T-cell (primary cell): Measurements from ENCODE around the gene RPGRIP1. TPM values are rescaled to one million over a fixed set of nuclear protein-coding genes. Genes with fewer than 3 reads are reported as not detected.

Source experiments
- ATAC-seq, 4 experiments: fragments of 200-7000 bp in 3 of 4; fragments of 150-1000 bp in 1 of 4; cut with Tn5 transposase; replicated peaks in 1 of 4; 1 replicate in 3 of 4; 2 replicates in 1 of 4; pipeline ENCODE4 v1.10.0; 2021; ENCODE audit warnings: moderate library complexity in 3 of 4, mild to moderate bottlenecking in 2 of 4, moderate number of reproducible peaks in 1 of 4
- CTCF ChIA-PET, 2 donors: fragments of 300-600 bp; sonication (Branson Sonifier 250); formaldehyde crosslinking; loops; one replicate each; lab custom pipeline; 2022; ENCODE audit warnings: antibody characterized with exemption in 2 of 2; lab: Charles Lee
- POLR2A ChIA-PET, 2 donors: fragments of 300-600 bp; sonication (Branson Sonifier 250); formaldehyde crosslinking; loops; one replicate each; lab custom pipeline; 2022; ENCODE audit warnings: antibody characterized with exemption in 2 of 2; lab: Charles Lee
- DNase-seq, 35 experiments: peaks; one replicate each; pipeline versions ENCODE4 v3.0.0 to v3.0.0-alpha.2; 2013 to 2023
- H3K27ac ChIP-seq: one replicate; pipeline ENCODE4 v1.5.1; 2013; ENCODE audit warnings: low read length
- H3K27me3 ChIP-seq, 2 experiments: replicated peaks in 1 of 2; 1 replicate in 1 of 2; 2 replicates in 1 of 2; pipeline versions ENCODE4 v1.6.1 to v1.7.0; 2013; ENCODE audit warnings: low read length in 1 of 2, mixed read lengths in 1 of 2; ENCODE audit not compliant: control insufficient read depth in 2 of 2, insufficient read depth in 2 of 2; ENCODE audit errors: extremely low read depth in 1 of 2
- H3K36me3 ChIP-seq, 2 donors: 1 replicate in 1 of 2; 2 replicates in 1 of 2; pipeline versions ENCODE4 v1.6.1 to v1.7.0; 2013; ENCODE audit warnings: low read length in 1 of 2; ENCODE audit not compliant: control insufficient read depth in 2 of 2, insufficient read depth in 1 of 2; ENCODE audit errors: extremely low read depth in 1 of 2
- H3K4me1 ChIP-seq, 2 experiments: 1 replicate in 1 of 2; 2 replicates in 1 of 2; pipeline versions ENCODE4 v1.6.1 to v1.7.0; 2013; ENCODE audit warnings: low read length in 2 of 2, mixed read lengths in 1 of 2; ENCODE audit not compliant: insufficient read depth in 2 of 2, control insufficient read depth in 1 of 2; ENCODE audit errors: extremely low read depth in 1 of 2
- H3K4me3 ChIP-seq, 2 donors: 1 replicate in 1 of 2; 2 replicates in 1 of 2; pipeline versions ENCODE4 v1.5.1 to v1.7.0; 2013; ENCODE audit warnings: mild to moderate bottlenecking in 2 of 2, low read length in 1 of 2, moderate library complexity in 1 of 2; ENCODE audit not compliant: control insufficient read depth in 1 of 2; ENCODE audit errors: extremely low read depth in 1 of 2
- H3K9me3 ChIP-seq: 2 replicates; pipeline ENCODE4 v1.7.0; 2013
- H3K27ac Mint-ChIP-seq, 2 donors: one replicate each; pipeline ENCODE4 v1.8.0; 2020 to 2021; ENCODE audit warnings: mild to moderate bottlenecking in 2 of 2, mixed read lengths in 2 of 2
- H3K27me3 Mint-ChIP-seq, 2 donors: one replicate each; pipeline ENCODE4 v1.8.0; 2021 to 2022; ENCODE audit warnings: mixed read lengths in 2 of 2
- H3K36me3 Mint-ChIP-seq: one replicate; pipeline ENCODE4 v1.8.0; 2021; ENCODE audit warnings: mixed read lengths
- H3K4me1 Mint-ChIP-seq, 3 donors: one replicate each; pipeline ENCODE4 v1.8.0; 2020 to 2022; ENCODE audit warnings: mixed read lengths in 3 of 3, mild to moderate bottlenecking in 1 of 3
- H3K4me3 Mint-ChIP-seq, 3 donors: one replicate each; pipeline ENCODE4 v1.8.0; 2020 to 2022; ENCODE audit warnings: mild to moderate bottlenecking in 3 of 3, mixed read lengths in 3 of 3, moderate library complexity in 3 of 3
- H3K9me3 Mint-ChIP-seq, 3 donors: one replicate each; pipeline ENCODE4 v1.8.0; 2020 to 2022; ENCODE audit warnings: mixed read lengths in 3 of 3
- WGBS: methylation state at CpG from one replicate; pipeline ENCODE4 v1.1.5; 2013; ENCODE audit warnings: missing lambda C conversion rate; ENCODE audit not compliant: insufficient coverage; 5-methylcytosine and 5-hydroxymethylcytosine counted together
- total RNA-seq, 35 experiments: library from RNA in 6 of 35; stranded (reverse) in 6 of 35; fragments of 120-200 nt in 1 of 35; gene quantifications; one replicate each; pipeline versions ENCODE4 v1.2.1 to v1.2.4 and lab custom pipeline; 2013 to 2026

RPGRIP1 gene
- total RNA-seq, 5 donors from 2014 or later (not counting 1 experiment from before 2014, with no cell fraction given), result 0.16 to 0.76 TPM; not detected in 3

DNA sequence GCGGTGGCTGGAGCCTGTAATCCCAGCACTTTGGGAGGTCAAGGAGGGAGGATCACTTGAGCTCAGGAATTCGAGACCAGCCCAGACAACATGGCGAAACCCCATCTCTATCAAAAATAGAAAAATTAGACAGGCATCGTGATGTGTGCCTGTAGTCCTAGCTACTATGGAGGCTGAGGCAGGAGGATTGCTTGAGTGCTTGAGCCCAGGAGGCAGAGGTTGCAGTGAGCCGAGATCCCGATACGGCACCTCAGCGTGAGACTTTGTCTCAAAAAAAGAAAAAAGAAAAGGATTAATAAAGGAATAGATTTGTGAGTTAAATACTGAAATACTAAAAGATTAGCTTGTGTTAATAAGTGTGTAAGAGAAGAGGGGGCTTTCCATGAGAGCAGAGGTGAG is 29.4 kb downstream of the RPGRIP1 start:
- Histone ChIP-seq H3K36me3 (no peaks in the 10 kb centered on the region), H3K4me1 (peaks cover 8 to 12% of the 10 kb centered on the region in 2 experiments), H3K27me3 (peaks cover 0 to 13% of the 10 kb centered on the region in 2 experiments), H3K4me3 (peak overlapping the region; percentile 42 to 43), H3K27ac (peak overlapping the region; percentile 63), H3K9me3 (no peaks in the 10 kb centered on the region)
- Mint-ChIP-seq H3K9me3 (no peaks in the 10 kb centered on the region), H3K27me3 (peaks cover 0 to 3% of the 10 kb centered on the region in 2 donors), H3K27ac (peak overlapping the region; percentile 84 to 87), H3K4me1 (peaks cover 17 to 24% (median 21%) of the 10 kb centered on the region in 3 donors), H3K36me3 (no peaks in the 10 kb centered on the region), H3K4me3 (peak overlapping the region; percentile 75 to 84 (median 80))
- WGBS, result 96% methylated on average over 4 of the region's 8 CpGs
- CTCF ChIA-PET, result interaction anchor here (0.6 to 0.9 kb wide), 2 partner anchors 10 to 44 kb away, joined by 3 read pairs; no protein-coding TSS in a partner anchor
- ATAC-seq (no peak), DNase-seq (no peak)
- POLR2A ChIA-PET, result no interaction called here

GRCh38 chr14:21309956-21310355 is 30.1 kb downstream of the RPGRIP1 start:
- Histone ChIP-seq H3K4me3 (no peak overlapping the region), H3K9me3 (no peaks in the 10 kb centered on the region), H3K4me1 (peaks cover 8 to 12% of the 10 kb centered on the region in 2 experiments), H3K27ac (no peak overlapping the region), H3K36me3 (no peaks in the 10 kb centered on the region), H3K27me3 (peaks cover 0 to 19% of the 10 kb centered on the region in 2 experiments)
- Mint-ChIP-seq H3K27me3 (peaks cover 0 to 3% of the 10 kb centered on the region in 2 donors), H3K27ac (no peak overlapping the region), H3K36me3 (no peaks in the 10 kb centered on the region), H3K4me1 (peaks cover 17 to 24% (median 21%) of the 10 kb centered on the region in 3 donors), H3K9me3 (no peaks in the 10 kb centered on the region), H3K4me3 (no peak overlapping the region)
- no peak for DNase-seq
- POLR2A ChIA-PET, result no interaction called here
- CTCF ChIA-PET, result interaction anchor here in 1 of 2 donors (0.9 kb wide), 1 partner anchor 188 kb away, joined by 3 read pairs; no protein-coding TSS in a partner anchor
- ATAC-seq, result no peak
- WGBS, result no CpG with 5 or more reads among the region's 3 CpGs

DNA sequence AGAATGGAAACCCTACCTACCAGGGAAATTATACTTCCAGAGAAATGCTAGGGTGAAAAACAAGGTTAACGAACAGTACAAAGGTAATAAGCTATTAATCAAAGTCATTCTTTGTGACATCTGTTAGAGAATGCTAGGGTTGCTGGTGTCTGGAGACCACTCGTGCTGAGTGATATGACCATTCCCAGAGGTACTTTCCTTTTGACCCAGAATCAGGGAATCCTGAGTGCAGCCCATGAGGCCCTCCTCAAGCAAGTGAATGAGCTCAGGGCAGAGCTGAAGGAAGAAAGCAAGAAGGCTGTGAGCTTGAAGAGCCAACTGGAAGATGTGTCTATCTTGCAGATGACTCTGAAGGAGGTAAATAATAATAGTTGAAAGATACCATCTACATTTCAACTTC is 31.7 kb downstream of the RPGRIP1 start:
- Mint-ChIP-seq H3K4me1 (peaks cover 17 to 24% (median 21%) of the 10 kb centered on the region in 3 donors), H3K9me3 (no peaks in the 10 kb centered on the region), H3K4me3 (no peak overlapping the region), H3K27ac (no peak overlapping the region), H3K36me3 (no peaks in the 10 kb centered on the region), H3K27me3 (peaks cover 0 to 3% of the 10 kb centered on the region in 2 donors)
- Histone ChIP-seq H3K27me3 (peaks cover 0 to 19% of the 10 kb centered on the region in 2 experiments), H3K36me3 (no peaks in the 10 kb centered on the region), H3K4me3 (no peak overlapping the region), H3K27ac (no peak overlapping the region), H3K9me3 (no peaks in the 10 kb centered on the region), H3K4me1 (peaks cover 8 to 12% of the 10 kb centered on the region in 2 experiments)
- ATAC-seq (no peak), DNase-seq (no peak)
- WGBS, result 64% methylated on average over 1 of the region's 2 CpGs
- ChIA-PET POLR2A (no interaction called here), CTCF (no interaction called here)

DNA sequence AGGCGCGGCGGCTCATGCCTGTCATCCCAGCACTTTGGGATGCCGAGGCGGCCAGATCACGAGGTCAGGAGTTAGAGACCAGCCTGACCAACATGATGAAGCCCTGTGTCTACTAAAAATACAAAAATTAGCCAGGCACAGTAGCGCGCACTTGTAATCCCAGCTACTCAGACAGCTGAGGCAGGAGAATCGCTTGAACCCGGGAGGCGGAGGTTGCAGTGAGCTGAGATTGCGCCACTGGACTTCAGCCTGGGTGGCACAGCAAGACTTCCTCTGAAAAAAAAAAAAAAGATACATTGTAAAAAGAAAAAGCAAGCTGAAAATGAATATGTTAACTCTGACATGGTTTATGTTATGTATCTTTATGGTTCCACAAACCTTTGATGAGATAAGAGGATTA is 33.6 kb downstream of the RPGRIP1 start:
- DNase-seq (no peak), ATAC-seq (no peak)
- peaks cover 0 to 3% of the 10 kb centered on the region in 2 donors for H3K27me3 Mint-ChIP-seq
- CTCF ChIA-PET, result interaction anchor here in 1 of 2 donors (0.6 kb wide), 1 partner anchor 57 kb away, joined by 4 read pairs; no protein-coding TSS in a partner anchor
- Histone ChIP-seq H3K9me3 (no peaks in the 10 kb centered on the region), H3K4me1 (peaks cover 5 to 10% of the 10 kb centered on the region in 2 experiments), H3K4me3 (no peak overlapping the region), H3K27me3 (peaks cover 0 to 19% of the 10 kb centered on the region in 2 experiments), H3K36me3 (no peaks in the 10 kb centered on the region), H3K27ac (no peak overlapping the region)
- peaks cover 10% of the 10 kb centered on the region in 3 donors for H3K4me1 Mint-ChIP-seq
- no peak overlapping the region for H3K4me3 Mint-ChIP-seq
- no peaks in the 10 kb centered on the region for H3K36me3 Mint-ChIP-seq
- WGBS, result 93% methylated on average over 9 of the region's 12 CpGs
- no peak overlapping the region for H3K27ac Mint-ChIP-seq
- H3K9me3 Mint-ChIP-seq, result no peaks in the 10 kb centered on the region
- POLR2A ChIA-PET, result interaction anchor here in 1 of 2 donors (0.7 kb wide), 1 partner anchor 92 kb away, joined by 4 read pairs; no protein-coding TSS in a partner anchor

DNA sequence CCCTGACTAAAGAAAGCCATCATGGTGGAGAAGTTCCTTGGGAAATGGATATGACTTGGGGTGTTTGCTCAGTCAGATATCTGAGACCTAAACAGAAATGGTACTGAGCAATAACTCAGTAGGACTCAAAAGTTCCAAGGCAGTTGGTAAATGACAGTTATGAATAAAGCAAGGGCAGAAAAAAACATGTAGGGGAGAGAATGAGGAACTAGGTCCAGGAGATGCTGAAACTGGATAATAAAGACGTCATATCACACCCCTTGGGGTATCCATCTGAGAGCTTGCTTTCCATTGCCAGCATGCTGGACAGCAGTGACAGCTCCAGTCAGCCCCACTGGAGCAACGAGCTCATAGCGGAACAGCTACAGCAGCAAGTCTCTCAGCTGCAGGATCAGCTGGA is 37.5 kb downstream of the RPGRIP1 start:
- Histone ChIP-seq H3K4me1 (no peaks in the 10 kb centered on the region), H3K27ac (no peak overlapping the region), H3K4me3 (no peak overlapping the region), H3K36me3 (no peaks in the 10 kb centered on the region), H3K9me3 (no peaks in the 10 kb centered on the region), H3K27me3 (peaks cover 0 to 19% of the 10 kb centered on the region in 2 experiments)
- H3K4me1 Mint-ChIP-seq, result peaks cover 8 to 13% (median 8%) of the 10 kb centered on the region in 3 donors
- WGBS, result 80% methylated on average over 3 of the region's 3 CpGs
- H3K4me3 Mint-ChIP-seq, result no peak overlapping the region
- H3K9me3 Mint-ChIP-seq, result no peaks in the 10 kb centered on the region
- H3K27ac Mint-ChIP-seq, result no peak overlapping the region
- H3K36me3 Mint-ChIP-seq, result no peaks in the 10 kb centered on the region
- DNase-seq, result no peak
- CTCF ChIA-PET, result interaction anchor here in 1 of 2 donors (0.6 kb wide), 1 partner anchor 12 kb away, joined by 4 read pairs; no protein-coding TSS in a partner anchor
- H3K27me3 Mint-ChIP-seq, result peaks cover 0 to under 1% of the 10 kb centered on the region in 2 donors
- POLR2A ChIA-PET, result no interaction called here
- no peak for ATAC-seq

DNA sequence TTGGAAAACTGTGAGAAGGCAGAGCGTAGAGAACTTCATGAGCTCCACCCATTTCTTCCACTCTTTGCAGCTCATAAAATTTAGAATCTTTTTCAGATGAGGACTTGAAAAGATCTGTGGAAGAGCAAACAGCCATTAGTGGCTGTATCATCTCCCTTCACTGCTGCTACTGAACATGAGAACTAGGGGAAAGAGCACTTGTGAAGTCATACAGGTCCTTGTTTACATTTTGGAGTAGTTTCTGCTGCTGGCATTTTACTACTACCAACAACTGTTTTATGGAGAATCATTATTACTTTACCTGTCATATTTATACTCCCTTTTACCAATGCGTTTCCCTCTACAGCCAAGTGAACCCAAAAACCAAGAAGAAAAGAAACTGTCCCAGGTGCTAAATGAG is 41.0 kb downstream of the RPGRIP1 start:
- Histone ChIP-seq H3K36me3 (no peaks in the 10 kb centered on the region), H3K27me3 (no peaks in the 10 kb centered on the region), H3K9me3 (no peaks in the 10 kb centered on the region), H3K27ac (no peak overlapping the region), H3K4me1 (no peaks in the 10 kb centered on the region), H3K4me3 (no peak overlapping the region)
- Mint-ChIP-seq H3K9me3 (no peaks in the 10 kb centered on the region), H3K4me3 (no peak overlapping the region), H3K4me1 (peaks cover 8 to 13% (median 8%) of the 10 kb centered on the region in 3 donors), H3K27ac (no peak overlapping the region), H3K27me3 (peaks cover 4 to 5% of the 10 kb centered on the region in 2 donors), H3K36me3 (no peaks in the 10 kb centered on the region)
- no peak for ATAC-seq
- 83% methylated on average over 1 of the region's 2 CpGs for WGBS
- DNase-seq, result no peak
- ChIA-PET CTCF (interaction anchor here in 1 of 2 donors (0.6 kb wide), 1 partner anchor 75 kb away, joined by 3 read pairs; no protein-coding TSS in a partner anchor), POLR2A (no interaction called here)
